Measurements from ENCODE around the gene PLA1A.

- TF ChIP-seq CTCF (conservative IDR thresholded peaks at IDR 0.05 in 1 of 2, IDR thresholded peaks at IDR 0.05 in 1 of 2; ENCODE audit: extremely low read depth in 1 of 2, insufficient read depth in 1 of 2, low read depth in 1 of 2, low read length in 2 of 2) (no peak), EZH2 (IDR thresholded peaks at IDR 0.05; ENCODE audit: borderline replicate concordance, low read length) (no peak)
These were observed 41.8 kb upstream of the PLA1A start for GRCh38 chr3:119555929-119556328.

Measured in mammary epithelial cell (primary cell).